ENCODE measurements around the gene TACC2. TPM values are rescaled to one million over a fixed set of nuclear protein-coding genes. Genes with fewer than 3 reads are reported as not detected.

TACC2 gene
- total RNA-seq, 4 donors from 2014 or later = 46.5 to 106 (median 71.6) TPM

DNA sequence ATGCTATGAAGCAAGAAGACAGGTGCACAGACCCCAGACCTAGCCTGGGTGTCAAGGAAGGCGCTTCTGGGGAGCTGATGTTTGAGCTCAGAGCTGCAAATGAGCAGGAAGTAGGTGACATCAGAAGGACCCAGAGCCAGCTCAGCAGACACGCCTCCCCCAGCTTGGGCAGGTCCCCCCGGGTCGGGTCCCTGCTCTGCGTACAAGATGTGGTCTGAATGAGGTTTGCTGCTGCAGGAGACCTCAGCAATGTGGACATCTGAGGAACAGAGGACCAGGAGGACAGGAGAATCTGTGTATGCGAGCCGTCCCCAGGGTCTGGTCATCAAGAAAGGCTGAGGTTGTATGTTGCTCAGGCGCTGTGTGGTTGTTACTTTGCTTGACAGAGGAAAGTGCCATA lies 51.8 kb downstream of the TACC2 start:
- peaks cover 0 to 20% (median 5%) of the 10 kb centered on the region in 3 donors for H3K4me1 ChIP-seq
- no peak overlapping the region for H3K4me3 ChIP-seq
- H3K36me3 ChIP-seq = peaks cover 0 to 21% (median 0%) of the 10 kb centered on the region in 3 donors
- no peak for DNase-seq
- no peaks in the 10 kb centered on the region for H3K9me3 ChIP-seq
- intact Hi-C loops (cut with DNase I) = no loop called here
- TF ChIP-seq POLR2A (IDR thresholded peaks at IDR 0.05) = no peak
- TF ChIP-seq, protein P1, sequence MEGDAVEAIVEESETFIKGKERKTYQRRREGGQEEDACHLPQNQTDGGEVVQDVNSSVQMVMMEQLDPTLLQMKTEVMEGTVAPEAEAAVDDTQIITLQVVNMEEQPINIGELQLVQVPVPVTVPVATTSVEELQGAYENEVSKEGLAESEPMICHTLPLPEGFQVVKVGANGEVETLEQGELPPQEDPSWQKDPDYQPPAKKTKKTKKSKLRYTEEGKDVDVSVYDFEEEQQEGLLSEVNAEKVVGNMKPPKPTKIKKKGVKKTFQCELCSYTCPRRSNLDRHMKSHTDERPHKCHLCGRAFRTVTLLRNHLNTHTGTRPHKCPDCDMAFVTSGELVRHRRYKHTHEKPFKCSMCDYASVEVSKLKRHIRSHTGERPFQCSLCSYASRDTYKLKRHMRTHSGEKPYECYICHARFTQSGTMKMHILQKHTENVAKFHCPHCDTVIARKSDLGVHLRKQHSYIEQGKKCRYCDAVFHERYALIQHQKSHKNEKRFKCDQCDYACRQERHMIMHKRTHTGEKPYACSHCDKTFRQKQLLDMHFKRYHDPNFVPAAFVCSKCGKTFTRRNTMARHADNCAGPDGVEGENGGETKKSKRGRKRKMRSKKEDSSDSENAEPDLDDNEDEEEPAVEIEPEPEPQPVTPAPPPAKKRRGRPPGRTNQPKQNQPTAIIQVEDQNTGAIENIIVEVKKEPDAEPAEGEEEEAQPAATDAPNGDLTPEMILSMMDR (IDR thresholded peaks at IDR 0.05) = no peak
- peaks cover 0 to 6% (median 0%) of the 10 kb centered on the region in 4 donors for H3K27me3 ChIP-seq
- WGBS, 2 donors = 82 to 84% methylated on average over 7 to 8 of the region's 8 CpGs
- H3K27ac ChIP-seq = no peak overlapping the region

DNA sequence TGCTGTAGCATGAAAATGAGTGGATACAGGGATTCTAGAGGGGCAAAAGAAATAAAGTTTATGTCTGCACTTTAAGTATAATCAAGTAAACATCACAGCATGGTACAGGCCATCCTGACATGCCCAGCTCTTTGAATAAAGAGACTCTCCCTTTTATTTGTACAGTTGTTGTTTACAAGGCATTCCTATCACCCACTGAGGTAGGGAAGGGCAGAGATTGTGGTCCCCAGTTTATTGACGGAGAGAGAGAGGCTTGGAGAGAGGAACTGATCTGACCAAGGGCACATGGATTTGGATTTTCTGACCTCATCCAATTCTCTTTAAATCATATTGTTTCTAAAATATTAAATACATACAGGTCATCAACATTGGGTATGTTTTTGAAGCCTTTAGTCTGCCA lies 53.9 kb downstream of the TACC2 start:
- Histone ChIP-seq H3K36me3 (peaks cover 0 to 8% (median 0%) of the 10 kb centered on the region in 3 donors), H3K27ac (peak overlapping the region in 1 of 4 donors; percentile 8), H3K27me3 (no peaks in the 10 kb centered on the region), H3K4me3 (no peak overlapping the region), H3K9me3 (no peaks in the 10 kb centered on the region), H3K4me1 (peaks cover 0 to 20% (median 5%) of the 10 kb centered on the region in 3 donors)
- intact Hi-C loops (cut with DNase I) = no loop called here
- WGBS, 2 donors = 88 to 93% methylated on average over 1 of the region's 1 CpG
- DNase-seq = no peak
- no peak for TF ChIP-seq POLR2A (IDR thresholded peaks at IDR 0.05)
- TF ChIP-seq, protein P1 (IDR thresholded peaks at IDR 0.05) = no peak

DNA sequence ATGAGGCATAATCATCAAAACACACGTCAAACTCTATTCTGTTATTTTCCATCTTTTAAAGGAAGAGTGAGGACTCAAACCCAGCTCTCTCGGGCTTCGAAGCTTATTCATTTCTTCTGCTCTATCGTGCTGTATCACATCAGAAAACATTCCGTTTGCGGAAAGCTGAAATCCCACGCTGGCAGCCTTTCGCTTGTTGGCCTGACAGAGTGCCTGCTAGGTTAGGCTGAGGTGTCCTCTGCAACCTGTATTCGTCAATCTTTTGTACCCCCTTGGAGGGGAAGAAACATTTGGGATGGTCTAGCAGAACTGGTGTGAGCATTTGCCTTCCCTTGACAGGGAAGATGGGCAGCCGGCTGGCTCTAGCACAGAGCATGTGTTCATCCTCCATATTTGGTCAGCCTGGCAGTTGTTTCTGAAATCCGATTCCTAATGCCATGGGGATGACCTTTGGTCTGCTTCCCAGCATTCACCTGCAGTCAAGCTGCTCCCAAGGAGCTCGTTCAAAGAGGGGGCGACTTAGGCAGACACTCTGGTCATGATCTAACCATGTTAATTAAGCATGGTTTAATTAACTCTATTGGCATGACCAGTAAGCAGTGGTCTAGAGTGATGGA lies 55.2 kb downstream of the TACC2 start:
- Histone ChIP-seq H3K27ac (peak overlapping the region; percentile 13 to 77 (median 68)), H3K36me3 (no peaks in the 10 kb centered on the region), H3K4me1 (peaks cover 0 to 20% (median 5%) of the 10 kb centered on the region in 3 donors), H3K27me3 (no peaks in the 10 kb centered on the region), H3K4me3 (peak overlapping the region in 1 of 4 donors; percentile 28), H3K9me3 (no peaks in the 10 kb centered on the region)
- intact Hi-C loops (cut with DNase I) = no loop called here
- DNase-seq = no peak
- TF ChIP-seq POLR2A (IDR thresholded peaks at IDR 0.05) = no peak
- TF ChIP-seq, protein P1 (IDR thresholded peaks at IDR 0.05) = no peak
- WGBS, 2 donors = 53 to 61% methylated on average over 12 to 13 of the region's 13 CpGs

DNA sequence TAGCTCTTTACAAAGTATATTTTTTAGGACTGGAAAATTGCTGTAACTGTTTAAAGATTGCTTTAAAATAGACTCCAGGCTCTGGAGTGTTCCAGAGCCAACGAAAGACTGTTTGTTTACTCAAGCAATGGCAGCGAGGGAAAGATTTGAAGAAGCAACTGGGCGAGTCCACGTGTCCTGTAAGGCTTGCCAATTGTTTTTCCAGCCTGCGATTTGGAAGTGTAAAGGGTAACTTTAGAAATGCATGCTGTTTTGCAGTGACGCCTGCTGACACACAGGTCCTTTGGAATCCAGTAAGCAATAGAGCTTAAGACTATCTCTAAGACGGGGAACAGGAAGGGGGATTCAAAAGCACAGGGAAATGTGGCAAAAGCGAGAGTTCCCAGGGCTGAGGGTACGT lies 55.8 kb downstream of the TACC2 start:
- intact Hi-C loops (cut with DNase I) = no loop called here
- no peak for DNase-seq
- TF ChIP-seq, protein P1 (IDR thresholded peaks at IDR 0.05) = no peak
- TF ChIP-seq POLR2A (IDR thresholded peaks at IDR 0.05) = no peak
- H3K27ac ChIP-seq = peak overlapping the region in 3 of 4 donors; percentile 68 to 77 (median 71)
- peaks cover 0 to 20% (median 5%) of the 10 kb centered on the region in 3 donors for H3K4me1 ChIP-seq
- H3K9me3 ChIP-seq = no peaks in the 10 kb centered on the region
- no peaks in the 10 kb centered on the region for H3K27me3 ChIP-seq
- no peaks in the 10 kb centered on the region for H3K36me3 ChIP-seq
- 22 to 26% methylated on average over 9 of the region's 9 CpGs for WGBS, 2 donors
- H3K4me3 ChIP-seq = no peak overlapping the region

DNA sequence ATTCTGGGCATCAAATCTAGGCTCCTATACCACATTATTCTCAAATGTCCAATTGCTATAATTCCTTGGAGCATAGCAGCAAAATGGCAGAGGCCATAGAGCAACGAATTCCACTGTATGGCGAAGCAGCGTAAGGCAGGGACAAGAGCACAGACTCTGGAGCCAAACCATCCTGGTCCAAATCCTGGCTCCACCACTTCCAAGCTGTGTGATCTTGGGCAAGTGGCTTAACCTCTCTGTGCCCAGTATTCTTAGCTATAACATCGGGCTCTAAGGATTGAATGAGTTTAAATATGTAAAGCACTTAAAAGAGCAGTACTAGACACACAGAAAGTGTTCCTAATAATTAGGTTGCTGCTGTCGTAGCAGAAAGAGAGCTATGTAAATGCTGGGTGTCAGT lies 56.2 kb downstream of the TACC2 start:
- TF ChIP-seq, protein P1 (IDR thresholded peaks at IDR 0.05) = no peak
- TF ChIP-seq POLR2A (IDR thresholded peaks at IDR 0.05) = no peak
- no peak overlapping the region for H3K4me3 ChIP-seq

More for the DNA sequence above, 56.2 kb downstream of the TACC2 start:
- no peaks in the 10 kb centered on the region for H3K9me3 ChIP-seq
- intact Hi-C loops (cut with DNase I) = no loop called here
- WGBS, 2 donors = 61 to 81% methylated on average over 5 of the region's 5 CpGs
- H3K27ac ChIP-seq = peak overlapping the region in 3 of 4 donors; percentile 68 to 77 (median 71)
- peaks cover 0 to 4% (median 0%) of the 10 kb centered on the region in 3 donors for H3K36me3 ChIP-seq
- no peak for DNase-seq
- peaks cover 0 to 20% (median 5%) of the 10 kb centered on the region in 3 donors for H3K4me1 ChIP-seq
- no peaks in the 10 kb centered on the region for H3K27me3 ChIP-seq
